Neural cell (in vitro differentiated cells): ENCODE results near the gene GTF2F2. TPM values are rescaled to one million over a fixed set of nuclear protein-coding genes. Genes with fewer than 3 reads are reported as not detected.

ENCODE experiments used
- H2AFZ ChIP-seq: fragments of 200-600, 300-800 bp; sonication (generic), shearing (Covaris generic); 2 replicates; pipeline ENCODE4 v1.6.0; 2014; ENCODE audit warnings: low read depth, mild to moderate bottlenecking, antibody characterized with exemption, low read length, moderate library complexity
- H3F3A ChIP-seq: fragments of 200-600 bp; shearing (Covaris generic); 2 replicates; pipeline ENCODE4 v1.6.1; 2016; ENCODE audit warnings: mild to moderate bottlenecking, moderate library complexity, mixed read lengths, antibody characterized with exemption, low read length; ENCODE audit not compliant: insufficient read depth, poor library complexity, severe bottlenecking
- H3K27ac ChIP-seq: fragments of 200-600, 300-800 bp; sonication (generic), shearing (Covaris generic); 2 replicates; pipeline ENCODE4 v1.5.1; 2014; ENCODE audit warnings: mild to moderate bottlenecking, low read length, moderate library complexity
- H3K27me3 ChIP-seq: fragments of 300-800, 200-600 bp; sonication (generic), shearing (Covaris generic); 2 replicates; pipeline ENCODE4 v1.6.0; 2014; ENCODE audit warnings: mild to moderate bottlenecking, low read depth, low read length, moderate library complexity; ENCODE audit not compliant: insufficient read depth
- H3K36me3 ChIP-seq: fragments of 300-800, 200-600 bp; sonication (generic), shearing (Covaris generic); 2 replicates; pipeline ENCODE4 v1.5.1; 2014; ENCODE audit warnings: mild to moderate bottlenecking, antibody characterized with exemption, low read length, moderate library complexity; ENCODE audit not compliant: insufficient read depth
- H3K4me2 ChIP-seq: fragments of 300-800, 200-600 bp; sonication (generic), shearing (Covaris generic); 2 replicates; pipeline ENCODE4 v1.6.0; 2014; ENCODE audit warnings: mild to moderate bottlenecking, low read length
- H3K4me3 ChIP-seq: fragments of 300-800, 200-600 bp; sonication (generic), shearing (Covaris generic); 2 replicates; pipeline ENCODE4 v1.5.1; 2014; ENCODE audit warnings: mild to moderate bottlenecking, low read length, moderate library complexity
- H3K79me2 ChIP-seq: fragments of 200-600 bp; shearing (Covaris generic); replicated peaks from 2 replicates; pipeline ENCODE4 v1.6.0; 2014; ENCODE audit warnings: mild to moderate bottlenecking, low read length, moderate library complexity; ENCODE audit not compliant: insufficient read depth
- H3K9ac ChIP-seq: fragments of 300-800, 200-600 bp; sonication (generic), shearing (Covaris generic); 2 replicates; pipeline ENCODE4 v1.6.1; 2016; ENCODE audit warnings: mild to moderate bottlenecking, low read length, mixed read lengths
- H3K9me2 ChIP-seq: fragments of 200-600 bp; shearing (Covaris generic); 2 replicates; pipeline ENCODE4 v1.6.1; 2016; ENCODE audit warnings: mild to moderate bottlenecking, low read length, mixed read lengths; ENCODE audit not compliant: insufficient read depth
- H3K9me3 ChIP-seq: fragments of 200-600, 300-800 bp; sonication (generic), shearing (Covaris generic); 2 replicates; pipeline ENCODE4 v1.6.1; 2016; ENCODE audit warnings: mild to moderate bottlenecking, mixed run types, low read length, moderate library complexity, mixed read lengths
- H4K20me1 ChIP-seq: fragments of 200-600 bp; shearing (Covaris generic); 2 replicates; pipeline ENCODE4 v1.6.1; 2016; ENCODE audit warnings: mild to moderate bottlenecking, mixed run types; ENCODE audit not compliant: insufficient read depth
- EP300 ChIP-seq: fragments of 450-650 bp; conservative IDR thresholded peaks from 2 replicates; pipeline ENCODE4 v1.6.1; 2014; ENCODE audit warnings: antibody characterized with exemption, mild to moderate bottlenecking, moderate library complexity; ENCODE audit not compliant: poor library complexity, severe bottlenecking
- EZH2 ChIP-seq: fragments of 200-600, 300-800 bp; shearing (Covaris generic), sonication (generic); IDR thresholded peaks from 2 replicates; pipeline ENCODE4 v1.6.1; 2014; ENCODE audit warnings: antibody characterized with exemption, low read length, borderline replicate concordance, mild to moderate bottlenecking; ENCODE audit not compliant: insufficient read depth, poor library complexity, severe bottlenecking
- MXI1 ChIP-seq: fragments of 450-650 bp; conservative IDR thresholded peaks from 2 replicates; pipeline ENCODE4 v1.6.1; 2014; ENCODE audit warnings: antibody characterized with exemption, mild to moderate bottlenecking; ENCODE audit not compliant: poor library complexity, severe bottlenecking
- POLR2AphosphoS5 ChIP-seq: IDR thresholded peaks from 2 replicates; pipeline ENCODE4 v1.6.1; 2012
- RAD21 ChIP-seq: fragments of 450-650 bp; conservative IDR thresholded peaks from 2 replicates; pipeline ENCODE4 v1.6.1; 2014; ENCODE audit warnings: antibody characterized with exemption, mild to moderate bottlenecking, moderate library complexity
- SMC3 ChIP-seq: fragments of 450-650 bp; conservative IDR thresholded peaks from 2 replicates; pipeline ENCODE4 v1.6.1; 2014; ENCODE audit warnings: antibody characterized with exemption, mild to moderate bottlenecking, moderate library complexity; ENCODE audit not compliant: poor library complexity
- TAF1 ChIP-seq: IDR thresholded peaks from 2 replicates; pipeline ENCODE4 v1.6.1; 2012; ENCODE audit warnings: low read depth
- polyA plus RNA-seq: library from polyadenylated mRNA; depleted of rRNA; stranded (reverse); fragments of >200 nt; gene quantifications from 2 replicates; pipeline ENCODE4 v1.2.3, GENCODE V29; 2014
- TF ChIP-seq, protein P1 (sequence below): IDR thresholded peaks from 2 replicates; pipeline ENCODE4 v1.6.1; 2012; ENCODE audit warnings: borderline replicate concordance
- TF ChIP-seq, protein P2 (sequence below): fragments of 450-650 bp; IDR thresholded peaks from 2 replicates; pipeline ENCODE4 v1.5.1; 2014; ENCODE audit warnings: antibody characterized with exemption, mild to moderate bottlenecking, moderate library complexity; ENCODE audit not compliant: poor library complexity, severe bottlenecking

Gene GTF2F2
- polyA plus RNA-seq, 1 donor from 2014 or later = 29.6 TPM

DNA sequence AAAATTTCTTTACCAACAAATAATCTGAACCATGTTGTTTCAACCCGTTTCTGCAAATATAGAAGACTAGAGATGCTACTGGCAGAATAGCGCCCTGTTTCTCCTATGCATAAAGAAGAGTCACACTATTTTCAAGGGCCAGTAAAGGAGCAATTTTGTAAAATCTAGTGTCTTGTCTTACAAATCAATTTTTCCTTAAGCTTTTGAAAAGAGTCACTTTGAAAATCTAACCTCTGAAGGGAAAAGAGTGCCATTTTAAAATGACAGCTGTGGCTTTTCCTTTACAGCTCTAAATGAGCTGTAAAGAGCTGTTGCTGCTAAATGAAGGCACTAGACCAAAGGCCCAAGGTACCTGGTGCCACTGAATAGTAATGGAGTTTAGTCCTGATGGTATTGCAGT, 16.9 kb upstream of the GTF2F2 start:
- no peaks in the 10 kb centered on the region for H3K9me3 ChIP-seq
- no peaks in the 10 kb centered on the region for H4K20me1 ChIP-seq
- H3K27ac ChIP-seq = peak overlapping the region; percentile 44
- peaks cover 41% of the 10 kb centered on the region for H3K27me3 ChIP-seq
- H3K79me2 ChIP-seq = no peaks in the 10 kb centered on the region
- H2AFZ ChIP-seq = no peak overlapping the region
- no peaks in the 10 kb centered on the region for H3F3A ChIP-seq
- H3K36me3 ChIP-seq = no peaks in the 10 kb centered on the region
- no peak overlapping the region for H3K4me3 ChIP-seq
- H3K4me2 ChIP-seq = peak overlapping the region; percentile 57
- H3K9ac ChIP-seq = no peak overlapping the region
- H3K9me2 ChIP-seq = no peaks in the 10 kb centered on the region
- TF ChIP-seq TAF1 (no peak), EP300 (no peak), MXI1 (no peak), POLR2AphosphoS5 (no peak), SMC3 (no peak), RAD21 (no peak), EZH2 (no peak)
- TF ChIP-seq, protein P1, sequence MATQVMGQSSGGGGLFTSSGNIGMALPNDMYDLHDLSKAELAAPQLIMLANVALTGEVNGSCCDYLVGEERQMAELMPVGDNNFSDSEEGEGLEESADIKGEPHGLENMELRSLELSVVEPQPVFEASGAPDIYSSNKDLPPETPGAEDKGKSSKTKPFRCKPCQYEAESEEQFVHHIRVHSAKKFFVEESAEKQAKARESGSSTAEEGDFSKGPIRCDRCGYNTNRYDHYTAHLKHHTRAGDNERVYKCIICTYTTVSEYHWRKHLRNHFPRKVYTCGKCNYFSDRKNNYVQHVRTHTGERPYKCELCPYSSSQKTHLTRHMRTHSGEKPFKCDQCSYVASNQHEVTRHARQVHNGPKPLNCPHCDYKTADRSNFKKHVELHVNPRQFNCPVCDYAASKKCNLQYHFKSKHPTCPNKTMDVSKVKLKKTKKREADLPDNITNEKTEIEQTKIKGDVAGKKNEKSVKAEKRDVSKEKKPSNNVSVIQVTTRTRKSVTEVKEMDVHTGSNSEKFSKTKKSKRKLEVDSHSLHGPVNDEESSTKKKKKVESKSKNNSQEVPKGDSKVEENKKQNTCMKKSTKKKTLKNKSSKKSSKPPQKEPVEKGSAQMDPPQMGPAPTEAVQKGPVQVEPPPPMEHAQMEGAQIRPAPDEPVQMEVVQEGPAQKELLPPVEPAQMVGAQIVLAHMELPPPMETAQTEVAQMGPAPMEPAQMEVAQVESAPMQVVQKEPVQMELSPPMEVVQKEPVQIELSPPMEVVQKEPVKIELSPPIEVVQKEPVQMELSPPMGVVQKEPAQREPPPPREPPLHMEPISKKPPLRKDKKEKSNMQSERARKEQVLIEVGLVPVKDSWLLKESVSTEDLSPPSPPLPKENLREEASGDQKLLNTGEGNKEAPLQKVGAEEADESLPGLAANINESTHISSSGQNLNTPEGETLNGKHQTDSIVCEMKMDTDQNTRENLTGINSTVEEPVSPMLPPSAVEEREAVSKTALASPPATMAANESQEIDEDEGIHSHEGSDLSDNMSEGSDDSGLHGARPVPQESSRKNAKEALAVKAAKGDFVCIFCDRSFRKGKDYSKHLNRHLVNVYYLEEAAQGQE = no peak
- TF ChIP-seq, protein P2, sequence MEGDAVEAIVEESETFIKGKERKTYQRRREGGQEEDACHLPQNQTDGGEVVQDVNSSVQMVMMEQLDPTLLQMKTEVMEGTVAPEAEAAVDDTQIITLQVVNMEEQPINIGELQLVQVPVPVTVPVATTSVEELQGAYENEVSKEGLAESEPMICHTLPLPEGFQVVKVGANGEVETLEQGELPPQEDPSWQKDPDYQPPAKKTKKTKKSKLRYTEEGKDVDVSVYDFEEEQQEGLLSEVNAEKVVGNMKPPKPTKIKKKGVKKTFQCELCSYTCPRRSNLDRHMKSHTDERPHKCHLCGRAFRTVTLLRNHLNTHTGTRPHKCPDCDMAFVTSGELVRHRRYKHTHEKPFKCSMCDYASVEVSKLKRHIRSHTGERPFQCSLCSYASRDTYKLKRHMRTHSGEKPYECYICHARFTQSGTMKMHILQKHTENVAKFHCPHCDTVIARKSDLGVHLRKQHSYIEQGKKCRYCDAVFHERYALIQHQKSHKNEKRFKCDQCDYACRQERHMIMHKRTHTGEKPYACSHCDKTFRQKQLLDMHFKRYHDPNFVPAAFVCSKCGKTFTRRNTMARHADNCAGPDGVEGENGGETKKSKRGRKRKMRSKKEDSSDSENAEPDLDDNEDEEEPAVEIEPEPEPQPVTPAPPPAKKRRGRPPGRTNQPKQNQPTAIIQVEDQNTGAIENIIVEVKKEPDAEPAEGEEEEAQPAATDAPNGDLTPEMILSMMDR = no peak

DNA sequence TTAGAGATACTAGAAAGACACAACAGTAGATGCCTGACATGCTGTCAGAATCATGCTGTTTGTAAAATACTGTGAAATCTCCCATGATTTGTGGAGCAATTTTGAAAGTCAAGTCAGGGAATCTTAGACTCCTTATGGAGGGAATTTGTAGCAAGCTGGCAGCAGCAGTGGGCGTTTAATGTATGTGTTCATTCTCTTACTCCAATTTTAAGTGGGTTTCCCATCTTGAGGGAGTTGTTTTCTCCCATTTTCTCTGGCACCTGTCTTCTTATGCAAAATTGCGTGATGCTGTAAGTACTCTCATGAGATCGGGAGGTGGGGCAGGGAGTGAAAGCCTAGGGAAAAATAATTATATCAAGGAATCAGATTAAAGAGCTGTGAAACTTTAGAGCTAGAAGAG, 16.0 kb upstream of the GTF2F2 start:
- no peaks in the 10 kb centered on the region for H3K79me2 ChIP-seq
- H3K27me3 ChIP-seq = peaks cover 46% of the 10 kb centered on the region
- no peak overlapping the region for H3K4me2 ChIP-seq
- no peak overlapping the region for H3K9ac ChIP-seq
- TF ChIP-seq TAF1 (no peak), POLR2AphosphoS5 (peak; percentile 70), SMC3 (no peak), MXI1 (no peak), EP300 (peak; percentile 69), EZH2 (no peak), RAD21 (no peak)
- TF ChIP-seq, protein P1 = peak; percentile 96
- TF ChIP-seq, protein P2 = no peak
- no peaks in the 10 kb centered on the region for H3K36me3 ChIP-seq
- H4K20me1 ChIP-seq = no peaks in the 10 kb centered on the region
- peak overlapping the region; percentile 44 for H3K27ac ChIP-seq
- H3K9me2 ChIP-seq = no peaks in the 10 kb centered on the region
- no peaks in the 10 kb centered on the region for H3F3A ChIP-seq
- H3K9me3 ChIP-seq = no peaks in the 10 kb centered on the region
- H3K4me3 ChIP-seq = no peak overlapping the region
- no peak overlapping the region for H2AFZ ChIP-seq
